ENCODE data around the gene CEMIP. TPM values are rescaled to one million over a fixed set of nuclear protein-coding genes. Genes with fewer than 3 reads are reported as not detected.

CEMIP gene
- total and polyA plus RNA-seq, 2 of the 13 experiments (the other 11 are each of a cell fraction or from before 2014, with no cell fraction given): 4.3 to 28.5 TPM

DNA sequence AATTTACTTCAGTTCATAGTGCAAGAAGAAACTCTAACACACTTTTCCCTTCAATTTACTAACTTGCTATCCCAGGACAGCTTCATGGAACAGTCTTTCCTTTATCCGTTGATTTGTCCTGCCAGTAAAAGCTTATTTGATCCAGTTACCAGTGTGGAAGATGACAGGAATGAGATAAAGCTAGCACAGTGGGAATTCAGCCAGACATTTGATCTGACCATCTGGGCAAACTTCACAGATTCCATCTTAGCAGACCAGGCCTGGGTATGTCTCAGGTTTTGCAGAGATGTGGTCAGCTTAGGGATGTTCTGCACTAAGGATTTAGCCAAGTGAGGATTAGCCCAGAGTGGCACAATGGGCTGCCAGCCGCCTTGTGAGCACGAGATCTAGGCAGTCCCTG lies 19.7 kb downstream of the CEMIP start (continued):
- TF ChIP-seq, protein P1, sequence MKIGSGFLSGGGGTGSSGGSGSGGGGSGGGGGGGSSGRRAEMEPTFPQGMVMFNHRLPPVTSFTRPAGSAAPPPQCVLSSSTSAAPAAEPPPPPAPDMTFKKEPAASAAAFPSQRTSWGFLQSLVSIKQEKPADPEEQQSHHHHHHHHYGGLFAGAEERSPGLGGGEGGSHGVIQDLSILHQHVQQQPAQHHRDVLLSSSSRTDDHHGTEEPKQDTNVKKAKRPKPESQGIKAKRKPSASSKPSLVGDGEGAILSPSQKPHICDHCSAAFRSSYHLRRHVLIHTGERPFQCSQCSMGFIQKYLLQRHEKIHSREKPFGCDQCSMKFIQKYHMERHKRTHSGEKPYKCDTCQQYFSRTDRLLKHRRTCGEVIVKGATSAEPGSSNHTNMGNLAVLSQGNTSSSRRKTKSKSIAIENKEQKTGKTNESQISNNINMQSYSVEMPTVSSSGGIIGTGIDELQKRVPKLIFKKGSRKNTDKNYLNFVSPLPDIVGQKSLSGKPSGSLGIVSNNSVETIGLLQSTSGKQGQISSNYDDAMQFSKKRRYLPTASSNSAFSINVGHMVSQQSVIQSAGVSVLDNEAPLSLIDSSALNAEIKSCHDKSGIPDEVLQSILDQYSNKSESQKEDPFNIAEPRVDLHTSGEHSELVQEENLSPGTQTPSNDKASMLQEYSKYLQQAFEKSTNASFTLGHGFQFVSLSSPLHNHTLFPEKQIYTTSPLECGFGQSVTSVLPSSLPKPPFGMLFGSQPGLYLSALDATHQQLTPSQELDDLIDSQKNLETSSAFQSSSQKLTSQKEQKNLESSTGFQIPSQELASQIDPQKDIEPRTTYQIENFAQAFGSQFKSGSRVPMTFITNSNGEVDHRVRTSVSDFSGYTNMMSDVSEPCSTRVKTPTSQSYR (CRISPR knock-in tag; IDR thresholded peaks at IDR 0.05; ENCODE audit: borderline replicate concordance): no peak
- TF ChIP-seq, protein P2, sequence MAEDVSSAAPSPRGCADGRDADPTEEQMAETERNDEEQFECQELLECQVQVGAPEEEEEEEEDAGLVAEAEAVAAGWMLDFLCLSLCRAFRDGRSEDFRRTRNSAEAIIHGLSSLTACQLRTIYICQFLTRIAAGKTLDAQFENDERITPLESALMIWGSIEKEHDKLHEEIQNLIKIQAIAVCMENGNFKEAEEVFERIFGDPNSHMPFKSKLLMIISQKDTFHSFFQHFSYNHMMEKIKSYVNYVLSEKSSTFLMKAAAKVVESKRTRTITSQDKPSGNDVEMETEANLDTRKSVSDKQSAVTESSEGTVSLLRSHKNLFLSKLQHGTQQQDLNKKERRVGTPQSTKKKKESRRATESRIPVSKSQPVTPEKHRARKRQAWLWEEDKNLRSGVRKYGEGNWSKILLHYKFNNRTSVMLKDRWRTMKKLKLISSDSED (CRISPR knock-in tag; IDR thresholded peaks at IDR 0.05): no peak
- no peak for TF ChIP-seq NCOA2 (CRISPR knock-in tag; IDR thresholded peaks at IDR 0.05)
- TF ChIP-seq, protein P3, sequence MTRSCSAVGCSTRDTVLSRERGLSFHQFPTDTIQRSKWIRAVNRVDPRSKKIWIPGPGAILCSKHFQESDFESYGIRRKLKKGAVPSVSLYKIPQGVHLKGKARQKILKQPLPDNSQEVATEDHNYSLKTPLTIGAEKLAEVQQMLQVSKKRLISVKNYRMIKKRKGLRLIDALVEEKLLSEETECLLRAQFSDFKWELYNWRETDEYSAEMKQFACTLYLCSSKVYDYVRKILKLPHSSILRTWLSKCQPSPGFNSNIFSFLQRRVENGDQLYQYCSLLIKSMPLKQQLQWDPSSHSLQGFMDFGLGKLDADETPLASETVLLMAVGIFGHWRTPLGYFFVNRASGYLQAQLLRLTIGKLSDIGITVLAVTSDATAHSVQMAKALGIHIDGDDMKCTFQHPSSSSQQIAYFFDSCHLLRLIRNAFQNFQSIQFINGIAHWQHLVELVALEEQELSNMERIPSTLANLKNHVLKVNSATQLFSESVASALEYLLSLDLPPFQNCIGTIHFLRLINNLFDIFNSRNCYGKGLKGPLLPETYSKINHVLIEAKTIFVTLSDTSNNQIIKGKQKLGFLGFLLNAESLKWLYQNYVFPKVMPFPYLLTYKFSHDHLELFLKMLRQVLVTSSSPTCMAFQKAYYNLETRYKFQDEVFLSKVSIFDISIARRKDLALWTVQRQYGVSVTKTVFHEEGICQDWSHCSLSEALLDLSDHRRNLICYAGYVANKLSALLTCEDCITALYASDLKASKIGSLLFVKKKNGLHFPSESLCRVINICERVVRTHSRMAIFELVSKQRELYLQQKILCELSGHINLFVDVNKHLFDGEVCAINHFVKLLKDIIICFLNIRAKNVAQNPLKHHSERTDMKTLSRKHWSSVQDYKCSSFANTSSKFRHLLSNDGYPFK (CRISPR knock-in tag; IDR thresholded peaks at IDR 0.05; ENCODE audit: borderline replicate concordance): no peak

DNA sequence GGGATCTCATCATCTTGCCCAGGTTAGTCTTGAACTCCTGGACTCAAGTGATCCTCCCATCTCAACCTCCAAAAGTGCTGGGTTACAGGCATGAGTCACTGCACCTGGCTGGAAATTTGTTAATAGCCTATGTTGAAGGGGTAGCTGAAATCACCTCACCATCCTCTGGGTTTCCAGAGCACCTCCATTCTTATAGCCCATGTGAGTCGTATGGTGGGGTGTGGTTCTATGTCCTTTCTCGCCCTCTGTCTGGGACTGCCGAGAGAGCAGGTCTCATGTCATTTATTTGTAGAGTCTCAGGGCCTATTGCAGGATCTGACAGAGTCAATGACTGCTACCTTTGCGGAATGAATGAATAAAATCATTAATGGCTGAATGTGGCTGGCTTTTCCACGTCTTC lies 20.9 kb downstream of the CEMIP start:
- ChIA-PET CTCF (ENCODE audit: low intra/inter-chr PET ratio, low total read pairs) (no interaction called here), POLR2A (no interaction called here)
- Histone ChIP-seq H2AFZ (ENCODE audit: low read length) (no peak overlapping the region), H3K27ac (ENCODE audit: extremely low read length, insufficient read depth, low read length) (no peak overlapping the region), H3K36me3 (replicated peaks in 1 of 2; ENCODE audit: control insufficient read depth in 1 of 2, insufficient read depth in 2 of 2, low read length in 2 of 2) (peaks cover 14 to 49% of the 10 kb centered on the region in 2 experiments), H3K4me3 (replicated peaks in 1 of 3; ENCODE audit: insufficient read depth in 1 of 3, low read depth in 2 of 3, low read length in 3 of 3) (no peak overlapping the region), H3K9me3 (ENCODE audit: low read length) (no peaks in the 10 kb centered on the region), H3K4me1 (ENCODE audit: insufficient read depth, low read length) (peaks cover 17% of the 10 kb centered on the region), H4K20me1 (ENCODE audit: insufficient read depth, low read length) (no peaks in the 10 kb centered on the region), H3K9ac (ENCODE audit: insufficient read depth, low read depth, low read length) (no peak overlapping the region), H3K79me2 (ENCODE audit: insufficient read depth, low read length) (no peaks in the 10 kb centered on the region), H3K4me2 (ENCODE audit: low read depth, low read length) (no peak overlapping the region), H3K27me3 (ENCODE audit: control insufficient read depth in 1 of 2, insufficient read depth in 2 of 2, low read length in 2 of 2) (no peaks in the 10 kb centered on the region)
- ATAC-seq (no peak), DNase-seq (ENCODE audit: low spot score) (no peak), FAIRE-seq (no peak)
- intact Hi-C loops (cut with micrococcal nuclease; ENCODE audit: unreplicated experiment): no loop called here
- BruUV-seq (replicated peaks): no TSS peak
- WGBS (ENCODE audit: low lambda C conversion rate): 82% methylated on average over 5 of the region's 5 CpGs
- TF ChIP-seq ZNF776 (CRISPR knock-in tag; IDR thresholded peaks at IDR 0.05): no peak
- no peak for TF ChIP-seq ZFP41 (CRISPR knock-in tag; IDR thresholded peaks at IDR 0.05; ENCODE audit: borderline replicate concordance)
- TF ChIP-seq, protein P4, sequence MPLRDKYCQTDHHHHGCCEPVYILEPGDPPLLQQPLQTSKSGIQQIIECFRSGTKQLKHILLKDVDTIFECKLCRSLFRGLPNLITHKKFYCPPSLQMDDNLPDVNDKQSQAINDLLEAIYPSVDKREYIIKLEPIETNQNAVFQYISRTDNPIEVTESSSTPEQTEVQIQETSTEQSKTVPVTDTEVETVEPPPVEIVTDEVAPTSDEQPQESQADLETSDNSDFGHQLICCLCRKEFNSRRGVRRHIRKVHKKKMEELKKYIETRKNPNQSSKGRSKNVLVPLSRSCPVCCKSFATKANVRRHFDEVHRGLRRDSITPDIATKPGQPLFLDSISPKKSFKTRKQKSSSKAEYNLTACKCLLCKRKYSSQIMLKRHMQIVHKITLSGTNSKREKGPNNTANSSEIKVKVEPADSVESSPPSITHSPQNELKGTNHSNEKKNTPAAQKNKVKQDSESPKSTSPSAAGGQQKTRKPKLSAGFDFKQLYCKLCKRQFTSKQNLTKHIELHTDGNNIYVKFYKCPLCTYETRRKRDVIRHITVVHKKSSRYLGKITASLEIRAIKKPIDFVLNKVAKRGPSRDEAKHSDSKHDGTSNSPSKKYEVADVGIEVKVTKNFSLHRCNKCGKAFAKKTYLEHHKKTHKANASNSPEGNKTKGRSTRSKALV (CRISPR knock-in tag; IDR thresholded peaks at IDR 0.05): no peak
- no peak for TF ChIP-seq FOXK2 (IDR thresholded peaks at IDR 0.05)
- TF ChIP-seq, protein P5, sequence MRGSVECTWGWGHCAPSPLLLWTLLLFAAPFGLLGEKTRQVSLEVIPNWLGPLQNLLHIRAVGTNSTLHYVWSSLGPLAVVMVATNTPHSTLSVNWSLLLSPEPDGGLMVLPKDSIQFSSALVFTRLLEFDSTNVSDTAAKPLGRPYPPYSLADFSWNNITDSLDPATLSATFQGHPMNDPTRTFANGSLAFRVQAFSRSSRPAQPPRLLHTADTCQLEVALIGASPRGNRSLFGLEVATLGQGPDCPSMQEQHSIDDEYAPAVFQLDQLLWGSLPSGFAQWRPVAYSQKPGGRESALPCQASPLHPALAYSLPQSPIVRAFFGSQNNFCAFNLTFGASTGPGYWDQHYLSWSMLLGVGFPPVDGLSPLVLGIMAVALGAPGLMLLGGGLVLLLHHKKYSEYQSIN (CRISPR knock-in tag; IDR thresholded peaks at IDR 0.05; ENCODE audit: borderline replicate concordance): no peak
- no peak for TF ChIP-seq ZFYVE20 (CRISPR knock-in tag; IDR thresholded peaks at IDR 0.05; ENCODE audit: borderline replicate concordance, low read depth)
- TF ChIP-seq MLLT10 (CRISPR knock-in tag; IDR thresholded peaks at IDR 0.05): no peak
- TF ChIP-seq ZNF724P (CRISPR knock-in tag; IDR thresholded peaks at IDR 0.05; ENCODE audit: borderline replicate concordance): no peak
- TF ChIP-seq PHB2 (IDR thresholded peaks at IDR 0.05; ENCODE audit: partially characterized antibody): no peak
- in situ Hi-C loops (cut with HindIII; ENCODE audit: extremely low pct_ligation_motif_present, low pct_unique_long_range_greater_than_20kb): no loop called here
